Prostate gland (tissue), 2 donors: ENCODE results near the gene TAAR9. TPM values are rescaled to one million over a fixed set of nuclear protein-coding genes. Genes with fewer than 3 reads are reported as not detected.
A peak's percentile ranks its signal among the peaks of the same experiment; 100 is the strongest.

Experiments
- DNase-seq: peaks from one replicate; pipeline ENCODE4 v3.0.0-alpha.2; 2019; ENCODE audit warnings: low spot score
- H3K27ac ChIP-seq, 2 donors: fragments of 200-600 bp; sonication (generic); 2 replicates each; pipeline ENCODE4 v1.5.1; 2017 to 2019
- H3K27me3 ChIP-seq: fragments of 200-600 bp; sonication (generic); replicated peaks from 2 replicates; pipeline ENCODE4 v1.5.1; 2019; ENCODE audit not compliant: insufficient read depth
- H3K36me3 ChIP-seq, 2 donors: fragments of 200-600 bp; sonication (generic); 1 replicate in 1 of 2; 2 replicates in 1 of 2; pipeline versions ENCODE4 v1.5.1 to v1.8.1; 2017 to 2019
- H3K4me1 ChIP-seq: fragments of 200-600 bp; sonication (generic); replicated peaks from 2 replicates; pipeline ENCODE4 v1.5.1; 2019
- H3K4me3 ChIP-seq, 2 donors: fragments of 200-600 bp; sonication (generic); 2 replicates each; pipeline ENCODE4 v1.5.1; 2017 to 2019
- H3K9me3 ChIP-seq: fragments of 200-600 bp; sonication (generic); 2 replicates; pipeline ENCODE4 v1.5.1; 2017
- CTCF ChIP-seq, 4 experiments: fragments of 200-600 bp in 2 of 4; fragments of 450-650 bp in 2 of 4; sonication (generic) in 2 of 4; IDR thresholded peaks; 1 replicate in 3 of 4; 2 replicates in 1 of 4; pipeline ENCODE4 v1.5.1; 2016 to 2019; ENCODE audit warnings: antibody characterized with exemption in 4 of 4, mild to moderate bottlenecking in 2 of 4, moderate library complexity in 2 of 4
- POLR2A ChIP-seq: fragments of 450-650 bp; IDR thresholded peaks from one replicate; pipeline ENCODE4 v1.6.1; 2016; ENCODE audit warnings: antibody characterized with exemption, mild to moderate bottlenecking
- POLR2AphosphoS5 ChIP-seq: sonication (generic); formaldehyde crosslinking; IDR thresholded peaks from one replicate; pipeline ENCODE4 v1.6.1; 2017; ENCODE audit warnings: antibody characterized with exemption
- WGBS: methylation state at CpG from one replicate; pipeline ENCODE4 v1.1.5; 2018; 5-methylcytosine and 5-hydroxymethylcytosine counted together
- intact Hi-C: fragments of 100-400 bp; cut with DNase I; formaldehyde crosslinking; loops from one replicate; pipeline ENCODE4 v1.14.2; 2022
- total RNA-seq, 2 donors: library from RNA; depleted of rRNA; stranded (reverse); fragments of >200 nt; gene quantifications; one replicate each; pipeline ENCODE4 v1.1.0, GENCODE V29; 2016

Gene TAAR9, protein sequence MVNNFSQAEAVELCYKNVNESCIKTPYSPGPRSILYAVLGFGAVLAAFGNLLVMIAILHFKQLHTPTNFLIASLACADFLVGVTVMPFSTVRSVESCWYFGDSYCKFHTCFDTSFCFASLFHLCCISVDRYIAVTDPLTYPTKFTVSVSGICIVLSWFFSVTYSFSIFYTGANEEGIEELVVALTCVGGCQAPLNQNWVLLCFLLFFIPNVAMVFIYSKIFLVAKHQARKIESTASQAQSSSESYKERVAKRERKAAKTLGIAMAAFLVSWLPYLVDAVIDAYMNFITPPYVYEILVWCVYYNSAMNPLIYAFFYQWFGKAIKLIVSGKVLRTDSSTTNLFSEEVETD
- total RNA-seq = not detected

DNA sequence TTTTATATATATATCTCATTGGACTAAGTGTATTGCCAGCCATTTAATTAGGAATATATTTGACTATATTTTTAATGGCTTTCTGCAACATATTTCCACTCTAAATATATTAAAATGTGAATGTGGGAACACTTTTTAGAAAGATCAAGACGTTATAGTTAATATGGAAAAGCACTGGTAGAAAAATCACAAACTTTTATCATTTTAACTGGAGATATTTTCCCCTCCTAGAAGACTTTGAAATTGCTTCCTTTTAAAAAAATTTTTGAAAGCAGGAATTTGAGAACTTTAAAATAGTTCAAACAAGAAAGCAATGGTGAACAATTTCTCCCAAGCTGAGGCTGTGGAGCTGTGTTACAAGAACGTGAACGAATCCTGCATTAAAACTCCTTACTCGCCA lies at the start of gene TAAR9:
Gene TAAR9 (plus strand): TSS at position 301 of the 400 bp plus-strand sequence. CDS start 13 bp downstream, at position 314.
- Histone ChIP-seq H3K27ac (no peak within 1 kb of the TSS), H3K27me3 (no peaks in the 10 kb centered on the region), H3K9me3 (no peaks in the 10 kb centered on the region), H3K4me3 (no peak within 1 kb of the TSS), H3K4me1 (no peaks in the 10 kb centered on the region), H3K36me3 (no peaks in the 10 kb centered on the region)
- no peak for DNase-seq
- intact Hi-C loops = loop anchor here (10.0 kb wide), 1 partner anchor 257 kb away; the partner anchor contains the start of gene SLC18B1
- TF ChIP-seq CTCF (IDR thresholded peaks at IDR 0.05) (no peak), POLR2AphosphoS5 (no peak), POLR2A (no peak)
- WGBS = 81% methylated on average over 4 of the region's 4 CpGs

DNA sequence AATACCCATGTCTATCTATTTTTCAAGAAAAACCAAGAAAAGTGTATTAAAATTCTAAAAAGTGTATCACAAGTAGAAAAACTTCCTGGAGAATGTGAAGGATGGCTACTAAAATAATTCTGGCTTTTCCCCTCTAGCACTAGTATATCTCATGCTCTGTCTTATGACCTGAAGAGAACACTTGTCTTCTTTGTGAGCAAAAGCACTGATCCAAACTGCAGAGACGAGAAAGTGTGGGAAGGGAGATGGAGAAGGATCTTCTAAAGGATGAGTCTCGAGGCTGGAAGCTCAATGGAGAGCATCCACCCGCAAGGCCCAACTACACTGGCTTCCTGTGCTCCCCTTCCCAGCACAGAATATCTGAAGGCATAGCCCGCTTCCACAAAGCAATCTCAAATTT lies 48.7 kb upstream of the TAAR9 start:
- Histone ChIP-seq H3K4me1 (no peaks in the 10 kb centered on the region), H3K27me3 (no peaks in the 10 kb centered on the region), H3K4me3 (no peak overlapping the region), H3K9me3 (no peaks in the 10 kb centered on the region), H3K27ac (no peak overlapping the region), H3K36me3 (no peaks in the 10 kb centered on the region)
- 93% methylated on average over 4 of the region's 4 CpGs for WGBS
- no peak for DNase-seq
- no peak for TF ChIP-seq CTCF (IDR thresholded peaks at IDR 0.05)
- no peak for TF ChIP-seq POLR2A
- TF ChIP-seq POLR2AphosphoS5 = no peak
- intact Hi-C loops = loop anchor here (10.0 kb wide), 1 partner anchor 575 kb away; no protein-coding TSS in a partner anchor

- TF ChIP-seq POLR2A (no peak), CTCF (IDR thresholded peaks at IDR 0.05) (no peak), POLR2AphosphoS5 (no peak)
- intact Hi-C loops = no loop called here
- Histone ChIP-seq H3K27me3 (no peaks in the 10 kb centered on the region), H3K27ac (peak overlapping the region in 1 of 2 donors; percentile 12), H3K9me3 (no peaks in the 10 kb centered on the region), H3K4me1 (no peaks in the 10 kb centered on the region), H3K4me3 (no peak overlapping the region), H3K36me3 (no peaks in the 10 kb centered on the region)
- DNase-seq = no peak
- 70% methylated on average over 6 of the region's 6 CpGs for WGBS
Measured at GRCh38 chr6:132490024-132490423, 48.1 kb upstream of the TAAR9 start.

GRCh38 chr6:132490478-132491204 lies 47.4 kb upstream of the TAAR9 start:
- DNase-seq = no peak
- TF ChIP-seq CTCF (IDR thresholded peaks at IDR 0.05) (no peak), POLR2A (no peak), POLR2AphosphoS5 (no peak)
- Histone ChIP-seq H3K27ac (peak overlapping the region in 1 of 2 donors; percentile 12), H3K36me3 (no peaks in the 10 kb centered on the region), H3K4me3 (no peak overlapping the region), H3K9me3 (no peaks in the 10 kb centered on the region), H3K4me1 (no peaks in the 10 kb centered on the region), H3K27me3 (no peaks in the 10 kb centered on the region)
- intact Hi-C loops = no loop called here
- 83% methylated on average over 10 of the region's 10 CpGs for WGBS
